Osteocyte (in vitro differentiated cells): ENCODE measurements around the gene PCDHB15. TPM values are rescaled to one million over a fixed set of nuclear protein-coding genes. Genes with fewer than 3 reads are reported as not detected.
"Not testable (repeated sequence)": the region's sequence is repeated elsewhere in the genome, so short reads cannot be mapped to it uniquely, and the experiment has no call there.

Experiments
- DNase-seq: peaks from one replicate; pipeline ENCODE4 v3.0.0; 2021; ENCODE audit warnings: mixed read lengths; ENCODE audit not compliant: unreplicated experiment; ENCODE audit errors: extremely low spot score
- H3K27ac Mint-ChIP-seq: one replicate; pipeline ENCODE4 v1.8.0; 2021; ENCODE audit warnings: mild to moderate bottlenecking, mixed read lengths; ENCODE audit not compliant: unreplicated experiment
- H3K27me3 Mint-ChIP-seq: one replicate; pipeline ENCODE4 v1.8.0; 2021; ENCODE audit warnings: mixed read lengths; ENCODE audit not compliant: unreplicated experiment
- H3K36me3 Mint-ChIP-seq: one replicate; pipeline ENCODE4 v1.8.0; 2021; ENCODE audit warnings: mixed read lengths; ENCODE audit not compliant: unreplicated experiment
- H3K4me1 Mint-ChIP-seq: one replicate; pipeline ENCODE4 v1.8.0; 2021; ENCODE audit warnings: mixed read lengths; ENCODE audit not compliant: unreplicated experiment
- H3K4me3 Mint-ChIP-seq: one replicate; pipeline ENCODE4 v1.8.0; 2021; ENCODE audit warnings: mild to moderate bottlenecking, moderate library complexity, mixed read lengths; ENCODE audit not compliant: unreplicated experiment
- H3K9me3 Mint-ChIP-seq: one replicate; pipeline ENCODE4 v1.8.0; 2021; ENCODE audit warnings: mixed read lengths; ENCODE audit not compliant: unreplicated experiment
- CTCF ChIP-seq: fragments of 200-600 bp; sonication (generic); IDR thresholded peaks from 2 replicates; pipeline ENCODE4 v1.5.0; 2021; ENCODE audit warnings: antibody characterized with exemption, mild to moderate bottlenecking, moderate library complexity
- total RNA-seq: library from RNA; stranded (reverse); gene quantifications from 2 replicates; pipeline ENCODE4 v1.2.1, GENCODE V29; 2021

PCDHB15 gene
- total RNA-seq, 1 donor from 2014 or later = 4.3 TPM

- peaks cover 64% of the 10 kb centered on the region for H3K9me3 Mint-ChIP-seq
- not testable (repeated sequence) for DNase-seq, H3K36me3 Mint-ChIP-seq, H3K27ac Mint-ChIP-seq, H3K27me3 Mint-ChIP-seq, H3K4me3 Mint-ChIP-seq, H3K4me1 Mint-ChIP-seq
- peak; percentile 19 for TF ChIP-seq CTCF
Observed at GRCh38 chr5:141213656-141214339, 31.4 kb upstream of the PCDHB15 start, which contains the start of gene PCDHB13. Gene PCDHB13, plus strand, starts transcription at chr5:141213919. Its CDS starts 205 bp downstream, at chr5:141214124.

GRCh38 chr5:141214583-141214982 is 30.6 kb upstream of the PCDHB15 start:
- H3K4me3 Mint-ChIP-seq, H3K36me3 Mint-ChIP-seq: not testable (repeated sequence)

GRCh38 chr5:141215504-141215903 is 29.7 kb upstream of the PCDHB15 start:
- not testable (repeated sequence) for H3K4me3 Mint-ChIP-seq, H3K4me1 Mint-ChIP-seq, H3K27ac Mint-ChIP-seq, H3K36me3 Mint-ChIP-seq, H3K27me3 Mint-ChIP-seq
- peaks cover 69% of the 10 kb centered on the region for H3K9me3 Mint-ChIP-seq
- DNase-seq = peak; percentile 78

More at GRCh38 chr5:141214583-141214982, 30.6 kb upstream of the PCDHB15 start:
- not testable (repeated sequence) for H3K4me1 Mint-ChIP-seq, H3K27me3 Mint-ChIP-seq, H3K27ac Mint-ChIP-seq, DNase-seq
- H3K9me3 Mint-ChIP-seq = peaks cover 64% of the 10 kb centered on the region

GRCh38 chr5:141216035-141216434 is 29.2 kb upstream of the PCDHB15 start:
- not testable (repeated sequence) for H3K4me1 Mint-ChIP-seq, H3K27me3 Mint-ChIP-seq, H3K4me3 Mint-ChIP-seq, H3K36me3 Mint-ChIP-seq, H3K27ac Mint-ChIP-seq
- peak; percentile 84 for DNase-seq
- peaks cover 70% of the 10 kb centered on the region for H3K9me3 Mint-ChIP-seq

GRCh38 chr5:141223112-141223783 is 21.9 kb upstream of the PCDHB15 start, which contains the start of gene PCDHB14:
Gene PCDHB14, plus strand, starts transcription at chr5:141223343. Its CDS starts 163 bp downstream, at chr5:141223506.
- Mint-ChIP-seq H3K9me3 (peaks cover 63% of the 10 kb centered on the region), H3K27ac (peak within 1 kb of the TSS; percentile 85)

GRCh38 chr5:141224844-141225243 is 20.4 kb upstream of the PCDHB15 start:
- DNase-seq, H3K4me1 Mint-ChIP-seq, H3K4me3 Mint-ChIP-seq, H3K27ac Mint-ChIP-seq, H3K27me3 Mint-ChIP-seq: not testable (repeated sequence)
- peaks cover 11% of the 10 kb centered on the region for H3K36me3 Mint-ChIP-seq
- peaks cover 53% of the 10 kb centered on the region for H3K9me3 Mint-ChIP-seq

More at GRCh38 chr5:141223112-141223783, 21.9 kb upstream of the PCDHB15 start, which contains the start of gene PCDHB14:
- H3K36me3 Mint-ChIP-seq = peaks cover 13% of the 10 kb centered on the region
- no peaks in the 10 kb centered on the region for H3K27me3 Mint-ChIP-seq
- no peak for DNase-seq
- peak within 1 kb of the TSS; percentile 75 for H3K4me3 Mint-ChIP-seq
- TF ChIP-seq CTCF = peak; percentile 51
- H3K4me1 Mint-ChIP-seq = peaks cover 9% of the 10 kb centered on the region

GRCh38 chr5:141225421-141225820 is 19.8 kb upstream of the PCDHB15 start:
- DNase-seq, H3K27ac Mint-ChIP-seq, H3K27me3 Mint-ChIP-seq, H3K4me3 Mint-ChIP-seq, H3K4me1 Mint-ChIP-seq: not testable (repeated sequence)
- Mint-ChIP-seq H3K36me3 (peaks cover 11% of the 10 kb centered on the region), H3K9me3 (peaks cover 52% of the 10 kb centered on the region)
